Measurements from ENCODE around the gene JAK2. TPM values are rescaled to one million over a fixed set of nuclear protein-coding genes. Genes with fewer than 3 reads are reported as not detected.

Gene JAK2
- total RNA-seq, 1 donor from 2014 or later = 7.1 TPM

DNA sequence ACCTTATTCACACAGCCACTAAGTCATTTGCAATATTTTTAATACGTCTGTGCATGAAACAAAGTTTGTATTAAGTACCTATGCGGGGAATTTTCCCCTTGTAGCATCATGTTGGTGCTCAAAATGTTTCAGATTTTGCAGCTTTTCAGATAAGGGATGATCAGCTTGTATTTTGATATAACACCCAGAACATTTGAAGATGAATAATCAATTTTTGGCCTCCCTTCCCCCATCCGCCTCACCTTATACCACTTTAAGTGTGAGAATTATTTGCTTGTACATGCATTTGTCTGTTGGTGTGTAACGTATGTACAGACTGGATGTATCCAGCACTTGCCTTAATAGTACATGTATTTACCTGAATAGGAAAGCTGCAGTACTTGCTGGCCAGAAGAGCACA is 1.7 kb downstream of the JAK2 start:
- H3K4me3 ChIP-seq (ENCODE audit: low read depth, low read length) = peak overlapping the region; percentile 75
- no peak for TF ChIP-seq CTCF (conservative IDR thresholded peaks at IDR 0.05; ENCODE audit: low read depth, low read length)
- DNase-seq (ENCODE audit: low read depth) = no peak

DNA sequence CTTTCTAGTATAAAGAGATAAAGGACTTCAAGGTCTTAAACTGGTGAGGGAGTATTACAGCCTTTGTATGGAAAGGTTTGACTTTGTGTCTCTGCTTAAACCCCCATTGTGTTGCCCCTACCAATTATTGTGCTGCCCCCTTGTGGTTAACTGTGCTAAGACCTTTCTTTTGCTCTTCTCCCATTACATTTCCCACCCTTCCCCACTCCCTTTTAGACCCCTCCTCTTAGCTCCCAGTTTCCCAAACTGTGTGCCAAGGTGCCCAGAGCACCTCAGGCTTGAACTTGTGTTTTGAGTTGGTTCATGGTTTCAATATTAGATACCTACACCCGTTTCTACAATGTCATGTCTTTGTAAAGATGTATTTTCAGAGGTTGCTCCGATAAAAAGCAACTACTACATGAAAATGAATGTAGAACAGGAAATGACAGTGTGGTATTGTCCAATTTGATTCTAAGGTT is 2.9 kb downstream of the JAK2 start:
- no peak overlapping the region for H3K4me3 ChIP-seq (ENCODE audit: low read depth, low read length)
- peak; percentile 81 for TF ChIP-seq CTCF (conservative IDR thresholded peaks at IDR 0.05; ENCODE audit: low read depth, low read length)
- peak; percentile 27 for DNase-seq (ENCODE audit: low read depth)

- TF ChIP-seq CTCF (conservative IDR thresholded peaks at IDR 0.05; ENCODE audit: low read depth, low read length) = no peak
- H3K4me3 ChIP-seq (ENCODE audit: low read depth, low read length) = no peak overlapping the region
- no peak for DNase-seq (ENCODE audit: low read depth)
These were observed 7.8 kb downstream of the JAK2 start for GRCh38 chr9:4992872-4993271.

DNA sequence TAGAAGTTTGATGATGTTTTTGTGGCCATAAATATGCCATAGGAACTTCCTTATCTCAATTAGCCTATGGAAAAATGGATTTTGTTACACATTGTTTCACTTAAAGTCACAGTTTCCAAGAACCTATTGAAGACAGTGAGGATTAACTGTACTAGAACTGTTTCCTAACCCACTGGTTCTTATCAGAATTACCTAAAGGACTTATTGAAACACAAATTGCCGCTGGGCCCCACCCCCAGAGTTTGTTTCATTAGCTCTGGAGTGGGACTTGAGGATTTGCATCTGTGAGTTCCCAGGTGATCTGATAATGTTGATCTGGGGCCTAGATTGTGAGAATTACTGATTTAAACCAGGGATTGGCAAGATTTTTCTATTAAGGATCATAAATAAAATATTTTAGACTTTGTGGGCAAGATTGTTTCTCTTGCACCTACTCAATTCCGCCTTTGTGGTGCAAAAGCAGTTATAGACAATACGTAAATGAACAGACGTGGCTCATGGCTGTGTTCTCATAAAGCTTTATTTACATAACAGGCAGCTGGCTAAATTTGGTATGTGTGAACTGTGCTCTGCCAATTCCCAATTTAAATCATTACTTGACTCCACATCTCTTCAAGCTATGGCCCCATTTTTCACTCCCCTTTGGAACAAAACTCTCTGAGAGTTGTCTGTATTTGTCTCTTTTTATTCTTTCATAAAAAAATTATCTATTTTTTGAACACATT is 9.3 kb downstream of the JAK2 start:
- no peak for TF ChIP-seq CTCF (conservative IDR thresholded peaks at IDR 0.05; ENCODE audit: low read depth, low read length)
- H3K4me3 ChIP-seq (ENCODE audit: low read depth, low read length) = no peak overlapping the region

DNA sequence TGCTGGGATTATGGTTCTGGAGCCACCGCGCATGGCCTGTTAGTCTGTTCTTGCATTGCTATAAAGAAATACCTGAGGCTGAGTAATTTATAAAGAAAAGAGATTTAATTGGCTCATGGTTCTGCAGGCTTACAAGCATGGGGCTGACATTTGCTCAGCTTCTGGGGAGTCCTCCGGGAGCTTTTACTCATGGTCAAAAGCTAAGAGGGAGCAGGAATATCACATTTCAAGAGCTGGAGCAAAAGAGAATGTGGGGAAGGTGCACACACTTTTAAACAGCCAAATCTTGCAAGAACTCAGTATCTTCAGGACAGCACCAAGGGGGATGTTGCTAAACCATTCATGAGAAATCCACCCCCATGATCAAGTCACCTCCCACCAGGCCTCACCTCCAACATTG is 12.1 kb downstream of the JAK2 start:
- TF ChIP-seq CTCF (conservative IDR thresholded peaks at IDR 0.05; ENCODE audit: low read depth, low read length) = no peak
- no peak overlapping the region for H3K4me3 ChIP-seq (ENCODE audit: low read depth, low read length)
- no peak for DNase-seq (ENCODE audit: low read depth)

More for the DNA sequence above, 9.3 kb downstream of the JAK2 start:
- no peak for DNase-seq (ENCODE audit: low read depth)

GRCh38 chr9:4997631-4998030 is 12.6 kb downstream of the JAK2 start:
- no peak overlapping the region for H3K4me3 ChIP-seq (ENCODE audit: low read depth, low read length)
- TF ChIP-seq CTCF (conservative IDR thresholded peaks at IDR 0.05; ENCODE audit: low read depth, low read length) = no peak
- DNase-seq (ENCODE audit: low read depth) = no peak

GRCh38 chr9:5002811-5003210 is 17.7 kb downstream of the JAK2 start:
- DNase-seq (ENCODE audit: low read depth) = no peak
- TF ChIP-seq CTCF (conservative IDR thresholded peaks at IDR 0.05; ENCODE audit: low read depth, low read length) = no peak
- H3K4me3 ChIP-seq (ENCODE audit: low read depth, low read length) = no peak overlapping the region

Measured in epithelial cell of proximal tubule (primary cell).